NB4 (cell line): ENCODE results near the gene PDGFB.

ENCODE experiments used
- DNase-seq: peaks from one replicate; pipeline ENCODE4 v3.0.0; 2010; ENCODE audit warnings: low read depth
- H3K4me3 ChIP-seq: one replicate; pipeline ENCODE4 v1.5.1; 2011; ENCODE audit warnings: mild to moderate bottlenecking, low read depth, low read length, moderate library complexity
- MYC ChIP-seq: IDR thresholded peaks from 2 replicates; pipeline ENCODE4 v1.6.1; 2011; ENCODE audit warnings: low read depth, low read length
- POLR2A ChIP-seq: IDR thresholded peaks from 2 replicates; pipeline ENCODE4 v1.6.1; 2011; ENCODE audit warnings: mild to moderate bottlenecking; ENCODE audit not compliant: insufficient read length; ENCODE audit errors: extremely low read depth
- TF ChIP-seq, protein P1 (sequence below): IDR thresholded peaks from 2 replicates; pipeline ENCODE4 v1.6.1; 2011; ENCODE audit warnings: low read depth, low read length
- TF ChIP-seq, protein P2 (sequence below): IDR thresholded peaks from one replicate; pipeline ENCODE4 v1.5.1; 2012; ENCODE audit warnings: low read depth, low read length

PDGFB gene

DNA sequence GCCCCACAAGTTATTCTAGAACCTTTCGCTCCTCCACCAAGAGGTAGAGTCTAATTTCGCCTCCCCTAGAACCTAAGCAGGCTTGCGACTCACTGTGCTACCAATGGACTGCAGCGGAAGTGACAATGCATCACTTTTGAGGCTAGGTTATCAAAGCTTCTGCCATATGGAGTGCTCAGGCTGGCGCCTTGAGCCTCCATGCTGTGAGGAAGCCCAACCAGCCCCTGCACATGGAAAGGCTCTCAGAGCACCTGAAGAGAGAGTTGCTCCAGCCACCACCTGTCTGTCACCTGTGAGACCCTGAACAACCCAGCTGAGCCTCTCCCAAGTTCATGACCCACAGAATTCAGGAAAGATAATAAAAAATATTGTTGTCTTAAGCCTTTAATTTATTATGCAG is 63.0 kb downstream of the PDGFB start:
- DNase-seq, result no peak
- no peak overlapping the region for H3K4me3 ChIP-seq
- TF ChIP-seq, protein P1, sequence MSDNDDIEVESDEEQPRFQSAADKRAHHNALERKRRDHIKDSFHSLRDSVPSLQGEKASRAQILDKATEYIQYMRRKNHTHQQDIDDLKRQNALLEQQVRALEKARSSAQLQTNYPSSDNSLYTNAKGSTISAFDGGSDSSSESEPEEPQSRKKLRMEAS, result no peak
- TF ChIP-seq POLR2A, result no peak
- no peak for TF ChIP-seq MYC
- TF ChIP-seq, protein P2, sequence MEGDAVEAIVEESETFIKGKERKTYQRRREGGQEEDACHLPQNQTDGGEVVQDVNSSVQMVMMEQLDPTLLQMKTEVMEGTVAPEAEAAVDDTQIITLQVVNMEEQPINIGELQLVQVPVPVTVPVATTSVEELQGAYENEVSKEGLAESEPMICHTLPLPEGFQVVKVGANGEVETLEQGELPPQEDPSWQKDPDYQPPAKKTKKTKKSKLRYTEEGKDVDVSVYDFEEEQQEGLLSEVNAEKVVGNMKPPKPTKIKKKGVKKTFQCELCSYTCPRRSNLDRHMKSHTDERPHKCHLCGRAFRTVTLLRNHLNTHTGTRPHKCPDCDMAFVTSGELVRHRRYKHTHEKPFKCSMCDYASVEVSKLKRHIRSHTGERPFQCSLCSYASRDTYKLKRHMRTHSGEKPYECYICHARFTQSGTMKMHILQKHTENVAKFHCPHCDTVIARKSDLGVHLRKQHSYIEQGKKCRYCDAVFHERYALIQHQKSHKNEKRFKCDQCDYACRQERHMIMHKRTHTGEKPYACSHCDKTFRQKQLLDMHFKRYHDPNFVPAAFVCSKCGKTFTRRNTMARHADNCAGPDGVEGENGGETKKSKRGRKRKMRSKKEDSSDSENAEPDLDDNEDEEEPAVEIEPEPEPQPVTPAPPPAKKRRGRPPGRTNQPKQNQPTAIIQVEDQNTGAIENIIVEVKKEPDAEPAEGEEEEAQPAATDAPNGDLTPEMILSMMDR, result no peak

DNA sequence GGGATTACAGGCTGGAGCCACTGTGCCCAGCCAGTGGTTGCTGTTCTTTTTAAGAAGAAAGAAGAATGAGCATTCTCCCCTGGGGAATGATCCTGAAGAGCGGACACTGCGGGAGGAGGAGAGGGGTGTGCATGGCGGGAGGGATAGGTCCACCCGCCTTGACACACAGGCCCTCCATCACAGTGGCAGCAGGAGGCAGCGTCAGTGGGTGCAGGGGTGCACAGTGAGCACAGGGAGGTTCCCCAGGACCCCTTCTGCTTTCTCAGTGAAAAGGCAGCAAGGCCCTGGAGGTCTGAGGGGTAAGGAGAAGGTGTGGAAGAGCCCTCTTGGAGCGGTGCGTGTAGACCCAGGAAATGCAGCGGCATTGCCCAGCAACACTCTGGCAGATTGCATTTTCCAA is 63.4 kb downstream of the PDGFB start:
- DNase-seq, result no peak
- TF ChIP-seq, protein P1, result no peak
- TF ChIP-seq POLR2A, result no peak
- TF ChIP-seq MYC, result no peak
- TF ChIP-seq, protein P2, result no peak
- H3K4me3 ChIP-seq, result no peak overlapping the region

DNA sequence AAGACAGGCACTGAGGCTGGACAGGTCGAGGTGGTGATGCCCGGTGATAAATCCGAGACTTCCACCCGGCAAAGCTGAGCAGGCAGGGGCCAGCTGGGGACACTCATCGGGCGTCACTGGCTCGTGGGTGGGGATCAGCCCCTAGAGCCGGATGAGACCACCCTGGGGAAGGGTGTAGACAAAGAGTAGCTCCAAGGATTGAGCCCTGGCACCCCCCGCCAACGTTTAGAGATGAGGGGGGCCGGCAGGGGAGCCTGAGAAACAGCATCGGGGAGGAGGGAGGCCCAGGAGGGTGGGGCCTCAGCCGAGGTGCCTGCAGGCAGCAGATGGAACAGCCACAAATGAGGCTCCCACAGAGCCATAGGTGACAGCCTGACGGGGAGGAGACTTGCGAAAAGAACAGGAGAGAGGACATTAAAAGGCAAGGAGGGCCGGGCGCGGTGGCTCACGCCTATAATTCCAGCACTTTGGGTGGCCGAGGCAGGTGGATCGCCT is 64.9 kb downstream of the PDGFB start:
- H3K4me3 ChIP-seq, result no peak overlapping the region
- no peak for DNase-seq
- no peak for TF ChIP-seq POLR2A
- no peak for TF ChIP-seq MYC
- TF ChIP-seq, protein P2, result no peak
- TF ChIP-seq, protein P1, result no peak

DNA sequence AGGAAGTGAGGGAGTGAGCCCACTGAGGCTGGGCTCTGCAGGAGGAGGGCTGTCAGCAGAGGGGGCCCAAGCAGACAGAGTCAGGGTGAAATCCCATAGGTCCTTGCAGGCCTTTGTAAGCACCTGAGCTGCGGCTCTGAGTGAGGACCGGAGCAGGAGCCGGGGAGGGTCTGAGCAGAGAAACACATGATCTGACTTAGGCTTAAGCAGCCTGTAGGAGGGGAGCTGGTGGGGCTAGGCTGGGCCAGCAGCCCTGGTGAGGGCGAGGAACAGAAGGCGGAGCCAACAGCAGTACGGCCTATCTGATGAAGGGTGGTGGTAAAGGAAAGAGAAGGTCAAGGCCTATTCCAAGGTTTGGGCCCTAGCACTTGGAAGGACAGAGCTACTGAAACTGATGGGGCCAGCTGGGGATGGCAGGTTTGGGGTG is 65.4 kb downstream of the PDGFB start:
- TF ChIP-seq, protein P1, result no peak
- TF ChIP-seq POLR2A (no peak), MYC (no peak)
- TF ChIP-seq, protein P2, result no peak
- DNase-seq, result no peak
- H3K4me3 ChIP-seq, result no peak overlapping the region

DNA sequence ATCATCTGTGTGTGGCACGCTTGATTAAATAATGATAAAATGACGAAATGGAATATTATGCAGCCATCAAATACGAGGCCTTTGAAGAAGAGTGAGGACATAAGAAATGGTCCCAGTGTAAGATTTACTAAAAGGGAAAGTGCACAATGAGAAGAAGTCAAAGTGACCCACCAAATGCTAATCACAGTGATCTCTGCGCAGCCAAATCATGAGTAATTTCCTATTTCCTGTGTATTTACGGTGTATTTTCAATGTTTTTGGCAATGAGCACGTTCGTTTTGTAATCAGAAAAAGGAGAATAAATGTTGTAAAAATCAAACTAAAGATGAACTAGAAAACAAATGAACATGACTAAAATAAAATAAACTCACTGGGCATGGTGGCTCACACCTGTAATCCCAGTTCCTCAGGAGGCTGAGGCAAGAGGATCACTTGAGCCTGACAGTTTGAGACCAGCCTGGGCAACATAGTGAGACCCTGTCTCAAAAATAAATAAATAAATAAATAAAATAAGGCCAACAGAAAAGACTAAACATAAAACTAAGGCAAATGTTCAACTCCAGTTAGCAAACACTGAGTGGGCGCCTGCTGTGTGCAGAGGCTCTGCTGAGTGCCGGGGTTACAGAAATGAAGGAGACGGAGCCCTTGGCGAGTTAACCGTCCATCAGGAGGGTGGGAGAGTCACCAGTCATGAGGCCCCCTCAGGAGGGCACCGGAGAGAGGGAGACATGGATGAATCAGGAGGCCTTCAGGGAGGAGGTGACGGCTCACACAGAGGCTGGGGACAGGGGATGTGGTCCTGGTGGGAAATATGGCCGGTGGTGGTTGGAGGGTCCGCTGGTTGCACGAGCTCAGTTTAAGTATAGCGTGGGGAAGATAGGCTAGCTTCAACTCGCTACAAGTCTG is 66.3 kb downstream of the PDGFB start:
- no peak overlapping the region for H3K4me3 ChIP-seq
- DNase-seq, result no peak
- TF ChIP-seq, protein P1, result no peak
- no peak for TF ChIP-seq MYC
- no peak for TF ChIP-seq POLR2A
- TF ChIP-seq, protein P2, result no peak
